Right cardiac atrium (tissue), 5 donors: ENCODE data around the gene TEAD3. TPM values are rescaled to one million over a fixed set of nuclear protein-coding genes. Genes with fewer than 3 reads are reported as not detected.
A peak's percentile ranks its signal among the peaks of the same experiment; 100 is the strongest.

Experiments
- ATAC-seq, 2 donors: fragments of 200-7000 bp; cut with Tn5 transposase; one replicate each; pipeline versions ENCODE4 v1.8.0 to v1.9.1; 2020; ENCODE audit warnings: moderate library complexity in 2 of 2, mild to moderate bottlenecking in 1 of 2
- DNase-seq, 3 donors: peaks; one replicate each; pipeline ENCODE4 v3.0.0-alpha.2; 2020
- H3K27ac ChIP-seq: one replicate; pipeline ENCODE4 v1.5.1; 2013; ENCODE audit warnings: mild to moderate bottlenecking, low read length, control low read depth, moderate library complexity
- H3K27me3 ChIP-seq: one replicate; pipeline ENCODE4 v1.6.1; 2013; ENCODE audit not compliant: control insufficient read depth, insufficient read depth
- H3K4me1 ChIP-seq: one replicate; pipeline ENCODE4 v1.6.1; 2013; ENCODE audit warnings: low read length; ENCODE audit not compliant: control insufficient read depth, insufficient read depth
- H3K4me3 ChIP-seq: one replicate; pipeline ENCODE4 v1.5.1; 2013; ENCODE audit warnings: low read length, control low read depth
- H3K9me3 ChIP-seq: one replicate; pipeline ENCODE4 v1.6.1; 2013; ENCODE audit warnings: low read length; ENCODE audit not compliant: control insufficient read depth
- WGBS: extraction: QIAGEN DNeasy Blood & Tissue Kit; methylation state at CpG from one replicate; pipeline ENCODE4 v1.1.7; 2013; 5-methylcytosine and 5-hydroxymethylcytosine counted together
- intact Hi-C, 4 donors: fragments of 100-400 bp; cut with DNase I; formaldehyde crosslinking; loops; one replicate each; pipeline versions ENCODE4 v1.11.0 to v1.14.0; 2022 to 2023
- microRNA-seq, 2 donors: library from miRNA; unstranded; fragments of <30 nt; microRNA quantifications; one replicate each; pipeline ENCODE4 v1.2.0, GENCODE V29; 2020 to 2021
- polyA plus RNA-seq: library from polyadenylated mRNA; stranded (reverse); fragments of 200-250 nt; gene quantifications from one replicate; pipeline ENCODE4 v1.2.3, GENCODE V29; 2013
- total RNA-seq, 4 donors: library from RNA; stranded (reverse); fragmentation: NEBNext Ultra II Directional; extraction: Animal tissue kit (Norgen Biotek cat#: 25700); gene quantifications; one replicate each; pipeline ENCODE4 v1.2.1, GENCODE V29; 2021
- donor health status: healthy with polysubstance abuse.
- donor health status: DM: no; HTN: yes; CAD: no.
- donor health status: DM: no; HTN: no; CAD: no.
- donor health status: DM: no; HTN: yes; CAD: no; lungs with severe emphysema.
- donor health status: DM: yes; HTN: yes; CAD: no.

Gene TEAD3
- total and polyA plus RNA-seq, 5 donors: 27.0 to 50.1 (median 37.6) TPM

DNA sequence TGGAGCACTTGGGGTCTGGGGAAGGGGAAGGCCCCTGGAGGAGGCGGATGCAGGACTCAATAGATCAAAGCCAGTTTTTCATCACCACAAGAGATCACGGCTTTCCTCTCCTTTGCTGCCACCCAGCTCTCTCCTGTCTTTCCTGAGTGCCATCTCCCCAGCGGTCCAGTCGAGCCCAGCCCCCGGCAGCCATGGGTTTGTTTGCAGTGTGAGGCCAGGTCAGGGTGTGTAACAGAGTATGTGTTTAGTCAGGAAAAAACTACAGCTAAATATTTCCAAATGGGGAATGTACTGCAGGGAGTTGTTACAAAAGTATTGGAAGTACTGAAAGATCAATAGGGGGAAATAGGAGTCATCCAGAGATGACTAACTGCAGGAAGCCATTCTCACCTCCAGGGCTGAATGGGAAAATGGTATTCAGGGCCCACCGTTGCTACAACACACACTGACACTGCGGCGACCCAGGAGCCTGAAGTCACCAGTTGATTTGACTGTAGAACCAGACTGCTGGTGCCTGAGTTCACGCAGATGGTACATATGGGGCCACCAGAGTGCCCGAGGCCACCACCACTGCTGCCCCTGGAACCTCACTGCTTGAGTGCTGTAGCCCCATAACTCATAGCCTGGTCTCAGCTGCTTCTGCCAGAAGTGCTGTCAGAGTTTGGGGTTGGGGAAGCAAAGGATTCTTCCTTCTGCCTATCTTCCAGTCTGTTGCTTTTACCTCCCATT is 68.3 kb downstream of the TEAD3 start:
- WGBS: 84% methylated on average over 10 of the region's 10 CpGs
- intact Hi-C loops: no loop called here
- peak in 1 of 3 donors; percentile 30 for DNase-seq
- H3K4me3 ChIP-seq: no peak overlapping the region
- ATAC-seq: no peak
- H3K9me3 ChIP-seq: no peaks in the 10 kb centered on the region
- no peak overlapping the region for H3K27ac ChIP-seq
- H3K4me1 ChIP-seq: no peaks in the 10 kb centered on the region
- H3K27me3 ChIP-seq: no peaks in the 10 kb centered on the region

DNA sequence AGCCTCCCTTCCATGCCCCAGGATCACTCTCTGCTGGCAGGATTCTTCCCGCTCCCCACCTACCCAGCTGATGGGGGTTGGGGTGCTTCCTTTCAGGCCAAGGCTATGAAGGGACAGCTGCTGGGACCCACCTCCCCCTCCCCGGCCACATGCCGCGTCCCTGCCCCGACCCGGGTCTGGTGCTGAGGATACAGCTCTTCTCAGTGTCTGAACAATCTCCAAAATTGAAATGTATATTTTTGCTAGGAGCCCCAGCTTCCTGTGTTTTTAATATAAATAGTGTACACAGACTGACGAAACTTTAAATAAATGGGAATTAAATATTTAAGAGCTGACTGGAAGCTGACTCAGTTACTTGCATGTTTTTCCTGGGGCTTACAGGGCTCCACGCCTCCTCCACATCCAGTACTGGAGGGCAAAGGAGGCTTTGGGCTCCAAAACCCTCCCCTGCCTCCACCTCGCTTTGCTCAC is 69.0 kb downstream of the TEAD3 start:
- Histone ChIP-seq H3K27me3 (no peaks in the 10 kb centered on the region), H3K4me3 (no peak overlapping the region), H3K9me3 (no peaks in the 10 kb centered on the region), H3K4me1 (no peaks in the 10 kb centered on the region), H3K27ac (no peak overlapping the region)
- ATAC-seq (no peak), DNase-seq (no peak)
- intact Hi-C loops: no loop called here
- WGBS: 79% methylated on average over 9 of the region's 9 CpGs

DNA sequence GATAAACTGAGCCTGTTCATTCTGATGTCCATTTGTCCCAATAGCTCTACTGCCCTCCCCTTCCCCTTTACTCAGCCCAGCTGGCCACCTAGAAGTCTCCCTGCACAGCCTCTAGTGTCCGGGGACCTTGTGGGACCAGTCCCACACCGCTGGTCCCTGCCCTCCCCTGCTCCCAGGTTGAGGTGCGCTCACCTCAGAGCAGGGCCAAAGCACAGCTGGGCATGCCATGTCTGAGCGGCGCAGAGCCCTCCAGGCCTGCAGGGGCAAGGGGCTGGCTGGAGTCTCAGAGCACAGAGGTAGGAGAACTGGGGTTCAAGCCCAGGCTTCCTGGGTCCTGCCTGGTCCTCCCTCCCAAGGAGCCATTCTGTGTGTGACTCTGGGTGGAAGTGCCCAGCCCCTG is 69.4 kb downstream of the TEAD3 start:
- no peaks in the 10 kb centered on the region for H3K4me1 ChIP-seq
- WGBS: 92% methylated on average over 5 of the region's 5 CpGs
- no peaks in the 10 kb centered on the region for H3K27me3 ChIP-seq
- DNase-seq (peak in 1 of 3 donors; percentile 43), ATAC-seq (no peak)
- intact Hi-C loops: no loop called here
- no peak overlapping the region for H3K27ac ChIP-seq
- H3K4me3 ChIP-seq: no peak overlapping the region
- no peaks in the 10 kb centered on the region for H3K9me3 ChIP-seq

DNA sequence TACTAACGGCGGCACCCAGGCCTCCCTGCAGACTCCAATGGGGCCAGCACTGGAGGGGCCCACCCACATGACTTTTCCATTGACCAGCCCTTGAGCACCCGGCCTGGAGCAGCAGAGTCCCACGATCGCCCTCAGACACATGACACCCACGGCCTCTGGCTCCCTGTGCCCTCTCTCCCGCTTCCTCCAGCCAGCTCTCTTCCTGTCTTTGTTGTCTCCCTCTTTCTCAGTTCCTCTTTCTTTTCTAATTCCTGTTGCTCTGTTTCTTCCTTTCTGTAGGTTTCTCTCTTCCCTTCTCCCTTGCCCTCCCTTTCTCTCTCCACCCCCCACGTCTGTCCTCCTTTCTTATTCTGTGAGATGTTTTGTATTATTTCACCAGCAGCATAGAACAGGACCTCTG is 70.8 kb downstream of the TEAD3 start:
- no peak overlapping the region for H3K4me3 ChIP-seq
- intact Hi-C loops: no loop called here
- no peaks in the 10 kb centered on the region for H3K4me1 ChIP-seq
- ATAC-seq: peak in 1 of 2 donors; percentile 18
- peak; percentile 32 to 59 (median 57) for DNase-seq
- no peak overlapping the region for H3K27ac ChIP-seq
- H3K27me3 ChIP-seq: no peaks in the 10 kb centered on the region
- WGBS: 57% methylated on average over 8 of the region's 8 CpGs
- H3K9me3 ChIP-seq: no peaks in the 10 kb centered on the region

DNA sequence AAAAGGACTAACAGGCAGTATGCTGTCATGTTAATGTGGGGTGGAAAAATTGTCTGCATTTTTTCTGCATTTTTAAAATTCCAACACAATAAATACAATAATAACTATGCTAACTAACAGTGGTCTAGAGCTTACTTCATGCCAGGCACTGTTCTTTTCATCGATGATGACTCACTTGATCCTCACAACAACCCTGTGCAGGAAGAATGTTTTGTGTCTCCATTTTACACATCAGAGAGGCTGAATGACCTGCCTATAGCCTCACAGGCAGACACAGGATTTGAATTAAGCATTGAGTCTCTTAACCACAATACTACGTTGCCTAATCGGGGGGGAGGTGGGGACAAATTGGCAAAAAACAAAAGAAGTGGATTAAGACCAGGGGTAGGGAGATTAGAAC is 71.6 kb downstream of the TEAD3 start:
- intact Hi-C loops: no loop called here
- H3K4me3 ChIP-seq: no peak overlapping the region
- ATAC-seq (no peak), DNase-seq (no peak)
- H3K4me1 ChIP-seq: no peaks in the 10 kb centered on the region
- H3K9me3 ChIP-seq: no peaks in the 10 kb centered on the region
- WGBS: 65% methylated on average over 3 of the region's 3 CpGs
- no peak overlapping the region for H3K27ac ChIP-seq
- no peaks in the 10 kb centered on the region for H3K27me3 ChIP-seq

Small RNA genes lying within 50 kb of the gene (microRNA-seq; reads per million reads assigned to microRNA genes)
- gene MIR7111: 0 to 0.42 reads per million in 2 donors

Other genes starting within 250 kb of the TEAD3 start
- 10 to 100 TPM; 28.6 to 44.4 (median 38.2) TPM for gene ZNF76, start 237.3 kb downstream of the TEAD3 start, total RNA-seq
- gene ZNF76, start 237.3 kb downstream of the TEAD3 start, polyA plus RNA-seq: 35.8 TPM
- gene DEF6, start 199.3 kb downstream of the TEAD3 start, total RNA-seq: 1 to 10 TPM; 2.2 to 3.6 (median 2.7) TPM
- gene DEF6, start 199.3 kb downstream of the TEAD3 start, polyA plus RNA-seq: 1.3 TPM
- 10 to 100 TPM; 20.5 to 22.6 (median 21.3) TPM for gene PPARD, start 154.5 kb downstream of the TEAD3 start, total RNA-seq
- 21.2 TPM for gene PPARD, start 154.5 kb downstream of the TEAD3 start, polyA plus RNA-seq
- gene FANCE, start 44.7 kb downstream of the TEAD3 start, total RNA-seq: 1 to 10 TPM; 1.3 to 4.7 (median 3.1) TPM
- gene FANCE, start 44.7 kb downstream of the TEAD3 start, polyA plus RNA-seq: 2.0 TPM
- 100 to 1,000 TPM; 608 to 717 (median 617) TPM for gene RPL10A, start 28.7 kb downstream of the TEAD3 start, total RNA-seq
- 672 TPM for gene RPL10A, start 28.7 kb downstream of the TEAD3 start, polyA plus RNA-seq
- under 1 TPM in 2 of 4 donors, not detected in 2; 0.29 to 0.54 TPM for gene TULP1, start 15.8 kb upstream of the TEAD3 start, total RNA-seq
- gene TULP1, start 15.8 kb upstream of the TEAD3 start, polyA plus RNA-seq: 0.34 TPM
- 100 to 1,000 TPM; 109 to 155 (median 111) TPM for gene FKBP5, start 191.8 kb upstream of the TEAD3 start, total RNA-seq
- gene FKBP5, start 191.8 kb upstream of the TEAD3 start, polyA plus RNA-seq: 75.0 TPM
- under 1 TPM in 1 of 4 donors, not detected in 3; 0.31 TPM for gene ARMC12, start 240.0 kb upstream of the TEAD3 start, total RNA-seq
- 0.32 TPM for gene ARMC12, start 240.0 kb upstream of the TEAD3 start, polyA plus RNA-seq